H9 (cell line): ENCODE measurements around the gene E2F4. TPM values are rescaled to one million over a fixed set of nuclear protein-coding genes. Genes with fewer than 3 reads are reported as not detected.

Experiments used
- DNase-seq: peaks from one replicate; pipeline ENCODE4 v3.0.0-alpha.2; 2017
- H2AFZ ChIP-seq: one replicate; pipeline ENCODE4 v1.6.1; 2013; ENCODE audit warnings: mild to moderate bottlenecking, low read length, control low read depth, moderate library complexity
- H2AK5ac ChIP-seq: 2 replicates; pipeline ENCODE4 v1.6.1; 2013; ENCODE audit warnings: low read length, control low read depth, mixed read lengths; ENCODE audit not compliant: insufficient read length
- H2BK120ac ChIP-seq: one replicate; pipeline ENCODE4 v1.6.1; 2013; ENCODE audit warnings: low read depth, mild to moderate bottlenecking, low read length, control low read depth, inconsistent platforms; ENCODE audit not compliant: poor library complexity, severe bottlenecking
- H2BK12ac ChIP-seq: 2 replicates; pipeline ENCODE4 v1.6.1; 2013; ENCODE audit warnings: low read length, control low read depth, mixed read lengths, low read depth; ENCODE audit not compliant: insufficient read length
- H2BK15ac ChIP-seq: 2 replicates; pipeline ENCODE4 v1.6.1; 2013; ENCODE audit warnings: low read depth, low read length, control low read depth
- H2BK20ac ChIP-seq: one replicate; pipeline ENCODE4 v1.6.1; 2013; ENCODE audit warnings: low read depth, mild to moderate bottlenecking, low read length, control low read depth, inconsistent platforms; ENCODE audit not compliant: poor library complexity, severe bottlenecking
- H2BK5ac ChIP-seq: 2 replicates; pipeline ENCODE4 v1.6.1; 2013; ENCODE audit warnings: low read length, control low read depth, mixed read lengths; ENCODE audit not compliant: insufficient read length
- H3K14ac ChIP-seq: 2 replicates; pipeline ENCODE4 v1.6.1; 2013; ENCODE audit warnings: low read length, control low read depth; ENCODE audit not compliant: insufficient read depth
- H3K18ac ChIP-seq: 2 replicates; pipeline ENCODE4 v1.6.1; 2013; ENCODE audit warnings: low read depth, mild to moderate bottlenecking, mixed read lengths, low read length, control low read depth; ENCODE audit not compliant: insufficient read length
- H3K23ac ChIP-seq: 2 replicates; pipeline ENCODE4 v1.6.1; 2013; ENCODE audit warnings: low read length, control low read depth, mixed read lengths, low read depth; ENCODE audit not compliant: insufficient read length
- H3K23me2 ChIP-seq: 2 replicates; pipeline ENCODE4 v1.6.1; 2013; ENCODE audit warnings: low read depth, mild to moderate bottlenecking, mixed read lengths, low read length, control low read depth; ENCODE audit not compliant: insufficient read length, poor library complexity, severe bottlenecking
- H3K27ac ChIP-seq: 2 replicates; pipeline ENCODE4 v1.5.1; 2013; ENCODE audit warnings: low read length, control low read depth, mixed read lengths, low read depth; ENCODE audit not compliant: insufficient read length
- H3K27me3 ChIP-seq: 2 replicates; pipeline ENCODE4 v1.6.1; 2013; ENCODE audit warnings: low read length, control low read depth, inconsistent platforms; ENCODE audit not compliant: insufficient read depth
- H3K4ac ChIP-seq: 2 replicates; pipeline ENCODE4 v1.6.1; 2013; ENCODE audit warnings: low read depth, mild to moderate bottlenecking, control low read depth, inconsistent platforms, low read length, moderate library complexity
- H3K4me1 ChIP-seq: 2 replicates; pipeline ENCODE4 v1.6.1; 2013; ENCODE audit warnings: low read length, control low read depth, inconsistent platforms; ENCODE audit not compliant: insufficient read depth
- H3K4me2 ChIP-seq: 2 replicates; pipeline ENCODE4 v1.6.1; 2013; ENCODE audit warnings: low read length, control low read depth, mixed read lengths; ENCODE audit not compliant: insufficient read length, insufficient read depth
- H3K56ac ChIP-seq: 2 replicates; pipeline ENCODE4 v1.6.1; 2013; ENCODE audit warnings: low read depth, mild to moderate bottlenecking, mixed read lengths, low read length, control low read depth; ENCODE audit not compliant: insufficient read length
- H3K79me1 ChIP-seq: 2 replicates; pipeline ENCODE4 v1.6.1; 2013; ENCODE audit warnings: low read depth, mild to moderate bottlenecking, moderate library complexity, low read length, control low read depth, inconsistent platforms; ENCODE audit not compliant: insufficient read depth, poor library complexity, severe bottlenecking
- H3K79me2 ChIP-seq: 2 replicates; pipeline ENCODE4 v1.6.1; 2013; ENCODE audit warnings: low read length, control low read depth, inconsistent platforms; ENCODE audit not compliant: insufficient read depth
- H3K9ac ChIP-seq: 2 replicates; pipeline ENCODE4 v1.6.1; 2013; ENCODE audit warnings: low read length, control low read depth, mixed read lengths; ENCODE audit not compliant: insufficient read length; ENCODE audit errors: extremely low read depth
- H3K9me3 ChIP-seq: one replicate; pipeline ENCODE4 v1.6.1; 2013; ENCODE audit warnings: low read depth, low read length, inconsistent platforms; ENCODE audit not compliant: control insufficient read depth
- H3T11ph ChIP-seq: one replicate; pipeline ENCODE4 v1.6.1; 2013; ENCODE audit warnings: mild to moderate bottlenecking, low read length, control low read depth, inconsistent platforms
- H4K20me1 ChIP-seq: one replicate; pipeline ENCODE4 v1.6.1; 2013; ENCODE audit not compliant: control insufficient read depth, insufficient read length, insufficient read depth
- H4K5ac ChIP-seq: 2 replicates; pipeline ENCODE4 v1.6.1; 2013; ENCODE audit warnings: low read depth, mild to moderate bottlenecking, mixed read lengths, low read length, control low read depth; ENCODE audit not compliant: insufficient read length
- H4K8ac ChIP-seq: replicated peaks from 2 replicates; pipeline ENCODE4 v1.6.1; 2013; ENCODE audit warnings: low read length, control low read depth, mixed read lengths, low read depth; ENCODE audit not compliant: insufficient read length
- H4K91ac ChIP-seq: 2 replicates; pipeline ENCODE4 v1.6.1; 2013; ENCODE audit warnings: low read depth, mild to moderate bottlenecking, moderate library complexity, mixed read lengths, low read length, control low read depth; ENCODE audit not compliant: insufficient read length
- H3K27ac Mint-ChIP-seq, 3 experiments: 2 replicates in 2 of 3; 3 replicates in 1 of 3; pipeline ENCODE4 v1.8.0; 2020 to 2021; ENCODE audit warnings: mixed read lengths in 3 of 3, mild to moderate bottlenecking in 1 of 3, moderate library complexity in 1 of 3
- H3K27me3 Mint-ChIP-seq: 2 replicates; pipeline ENCODE4 v1.8.0; 2021; ENCODE audit warnings: low read depth, mild to moderate bottlenecking, moderate library complexity, mixed read lengths
- H3K36me3 Mint-ChIP-seq, 3 experiments: 2 replicates in 2 of 3; 3 replicates in 1 of 3; pipeline ENCODE4 v1.8.0; 2020 to 2021; ENCODE audit warnings: low read depth in 3 of 3, mixed read lengths in 3 of 3; ENCODE audit not compliant: insufficient read depth in 1 of 3
- H3K4me1 Mint-ChIP-seq, 2 experiments: 2 replicates each; pipeline ENCODE4 v1.8.0; 2020; ENCODE audit warnings: mixed read lengths in 2 of 2
- H3K4me3 Mint-ChIP-seq, 2 experiments: 2 replicates in 1 of 2; 3 replicates in 1 of 2; pipeline ENCODE4 v1.8.0; 2020 to 2021; ENCODE audit warnings: mild to moderate bottlenecking in 2 of 2, mixed read lengths in 2 of 2, moderate library complexity in 1 of 2
- H3K9me3 Mint-ChIP-seq, 2 experiments: 2 replicates in 1 of 2; 3 replicates in 1 of 2; pipeline ENCODE4 v1.8.0; 2020; ENCODE audit warnings: mild to moderate bottlenecking in 2 of 2, mixed read lengths in 2 of 2, moderate library complexity in 1 of 2
- WGBS: extraction: QIAGEN DNeasy Blood & Tissue Kit; methylation state at CpG from one replicate; pipeline ENCODE4 v1.1.7; 2013; ENCODE audit warnings: missing lambda C conversion rate, low lambda C conversion rate, mixed read lengths; ENCODE audit not compliant: insufficient read length; ENCODE audit errors: extremely low coverage; 5-methylcytosine and 5-hydroxymethylcytosine counted together
- total RNA-seq: library from RNA; stranded (reverse); gene quantifications from 2 replicates; pipeline ENCODE4 v1.2.1, GENCODE V29; 2021
- TF ChIP-seq, protein P1 (sequence below): fragments of 200-600 bp; sonication (generic); conservative IDR thresholded peaks from 3 replicates; pipeline ENCODE4 v1.8.0; 2021; ENCODE audit warnings: antibody characterized with exemption, mild to moderate bottlenecking

E2F4 gene
- total RNA-seq, 1 experiment from 2014 or later: 116 TPM

DNA sequence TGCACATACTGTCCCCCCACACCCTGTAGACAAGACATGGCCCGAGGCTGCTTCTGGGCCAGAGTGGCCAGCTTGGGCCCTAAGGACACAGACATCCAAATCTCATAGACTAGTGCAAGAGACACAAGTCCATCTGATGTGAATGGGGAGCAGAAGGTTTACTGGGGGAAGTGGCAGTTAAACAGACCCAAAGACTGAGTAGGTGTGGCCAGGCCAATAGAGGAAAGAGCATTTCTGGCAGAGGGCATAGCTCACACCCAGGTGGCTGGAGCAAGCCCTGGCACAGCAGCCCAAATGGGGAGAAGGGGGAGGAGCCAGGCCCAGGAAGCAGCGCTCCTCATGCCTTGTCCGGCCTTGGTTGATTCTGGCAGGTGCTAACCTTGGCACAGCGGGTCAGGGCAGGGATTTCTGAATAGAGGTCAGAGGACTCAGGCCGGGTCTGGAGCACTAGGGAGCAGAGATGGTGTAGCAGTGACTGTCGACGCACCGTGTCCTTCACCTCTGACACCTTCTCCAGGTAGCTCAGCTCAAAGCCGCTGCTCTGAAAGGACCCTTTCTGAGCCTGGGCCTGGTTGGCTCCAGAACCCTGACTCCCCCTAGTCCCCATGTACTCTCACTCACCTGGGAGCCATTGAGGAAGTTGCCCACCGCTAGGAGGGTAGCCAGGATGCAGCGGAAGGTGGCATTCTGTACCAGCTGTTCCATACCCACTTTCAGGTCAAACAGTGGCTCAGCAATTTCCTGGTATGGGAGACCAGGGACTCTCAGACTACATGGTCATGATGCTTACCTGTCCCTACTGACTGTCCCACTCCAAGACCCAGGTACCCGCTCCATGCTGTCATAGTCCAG, 39.1 kb downstream of the E2F4 start:
- Histone ChIP-seq H3K9ac (no peak overlapping the region), H3K14ac (no peak overlapping the region), H2BK12ac (no peak overlapping the region), H3K79me1 (peaks cover 3% of the 10 kb centered on the region), H3K4ac (no peak overlapping the region), H4K8ac (no peak overlapping the region), H2BK120ac (no peak overlapping the region), H2AK5ac (no peak overlapping the region), H3K56ac (no peak overlapping the region), H3K23me2 (peaks cover 15% of the 10 kb centered on the region), H2AFZ (no peak overlapping the region), H3K4me1 (peaks cover 3% of the 10 kb centered on the region), H3K27ac (no peak overlapping the region), H3T11ph (no peak overlapping the region), H3K27me3 (no peaks in the 10 kb centered on the region), H4K91ac (no peak overlapping the region), H2BK20ac (no peak overlapping the region), H3K18ac (no peak overlapping the region), H2BK15ac (no peak overlapping the region), H3K23ac (no peak overlapping the region), H3K4me2 (no peak overlapping the region), H3K9me3 (no peaks in the 10 kb centered on the region), H3K79me2 (peaks cover 5% of the 10 kb centered on the region; the same call in 1 of the 2 replicates), H4K20me1 (no peaks in the 10 kb centered on the region), H2BK5ac (no peak overlapping the region), H4K5ac (no peak overlapping the region)
- Mint-ChIP-seq H3K27ac (no peak overlapping the region), H3K36me3 (peaks cover 26 to 74% (median 60%) of the 10 kb centered on the region in 3 experiments), H3K4me3 (no peak overlapping the region), H3K4me1 (peaks cover 12 to 16% of the 10 kb centered on the region in 2 experiments), H3K9me3 (no peaks in the 10 kb centered on the region; a peak in 1 of 5 replicates), H3K27me3 (no peaks in the 10 kb centered on the region)
- DNase-seq: peak; percentile 20
- no CpG with 5 or more reads among the region's 12 CpGs for WGBS
- TF ChIP-seq, protein P1, sequence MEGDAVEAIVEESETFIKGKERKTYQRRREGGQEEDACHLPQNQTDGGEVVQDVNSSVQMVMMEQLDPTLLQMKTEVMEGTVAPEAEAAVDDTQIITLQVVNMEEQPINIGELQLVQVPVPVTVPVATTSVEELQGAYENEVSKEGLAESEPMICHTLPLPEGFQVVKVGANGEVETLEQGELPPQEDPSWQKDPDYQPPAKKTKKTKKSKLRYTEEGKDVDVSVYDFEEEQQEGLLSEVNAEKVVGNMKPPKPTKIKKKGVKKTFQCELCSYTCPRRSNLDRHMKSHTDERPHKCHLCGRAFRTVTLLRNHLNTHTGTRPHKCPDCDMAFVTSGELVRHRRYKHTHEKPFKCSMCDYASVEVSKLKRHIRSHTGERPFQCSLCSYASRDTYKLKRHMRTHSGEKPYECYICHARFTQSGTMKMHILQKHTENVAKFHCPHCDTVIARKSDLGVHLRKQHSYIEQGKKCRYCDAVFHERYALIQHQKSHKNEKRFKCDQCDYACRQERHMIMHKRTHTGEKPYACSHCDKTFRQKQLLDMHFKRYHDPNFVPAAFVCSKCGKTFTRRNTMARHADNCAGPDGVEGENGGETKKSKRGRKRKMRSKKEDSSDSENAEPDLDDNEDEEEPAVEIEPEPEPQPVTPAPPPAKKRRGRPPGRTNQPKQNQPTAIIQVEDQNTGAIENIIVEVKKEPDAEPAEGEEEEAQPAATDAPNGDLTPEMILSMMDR: no peak
